Measurements from ENCODE around the gene PITX2.

DNA sequence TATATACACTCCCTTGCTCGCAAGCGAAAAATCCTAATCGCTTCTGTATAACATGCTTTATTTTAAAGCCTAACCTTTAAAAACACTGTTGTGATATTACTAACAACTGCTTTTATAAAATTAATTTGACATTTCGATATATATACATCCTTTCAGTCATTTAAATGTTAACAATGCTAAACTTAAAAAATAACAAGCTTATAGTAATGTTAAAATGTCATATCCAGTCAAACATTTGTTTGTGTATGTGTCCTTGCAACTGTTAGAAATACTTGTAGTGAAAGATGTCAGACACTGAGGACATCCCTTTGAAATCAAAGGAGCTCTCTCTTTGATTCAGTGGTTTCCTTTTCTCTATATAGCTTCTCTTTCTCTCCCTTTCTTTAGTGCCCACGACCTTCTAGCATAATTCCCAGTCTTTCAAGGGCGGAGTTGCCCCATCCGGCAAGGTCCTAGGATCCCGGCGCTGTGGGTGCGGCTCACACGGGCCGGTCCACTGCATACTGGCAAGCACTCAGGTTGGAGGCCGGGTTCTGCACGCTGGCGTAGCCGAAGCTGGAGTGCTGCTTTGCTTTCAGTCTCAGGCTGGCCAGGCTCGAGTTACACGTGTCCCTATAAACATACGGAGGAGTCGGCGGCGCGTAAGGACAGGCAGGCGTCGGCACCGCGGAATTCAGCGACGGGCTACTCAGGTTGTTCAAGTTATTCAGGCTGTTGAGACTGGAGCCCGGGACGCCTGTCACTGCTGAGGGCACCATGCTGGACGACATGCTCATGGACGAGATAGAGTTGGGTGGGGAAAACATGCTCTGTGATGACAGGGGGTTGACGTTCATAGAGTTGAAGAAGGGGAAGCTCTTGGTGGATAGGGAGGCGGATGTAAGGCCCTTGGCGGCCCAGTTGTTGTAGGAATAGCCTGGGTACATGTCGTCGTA is 5.0 kb downstream of the PITX2 start:
- no peak for TF ChIP-seq CTCF (conservative IDR thresholded peaks at IDR 0.05; ENCODE audit: low read depth in 2 of 2)
- no peak for TF ChIP-seq REST (IDR thresholded peaks at IDR 0.05; ENCODE audit: unreplicated experiment)
- TF ChIP-seq EZH2 (IDR thresholded peaks at IDR 0.05; ENCODE audit: low read depth, unreplicated experiment) = peak; percentile 93
- no peak for TF ChIP-seq POLR2AphosphoS5 (IDR thresholded peaks at IDR 0.05; ENCODE audit: low read depth)
- TF ChIP-seq JUNB (IDR thresholded peaks at IDR 0.05; ENCODE audit: unreplicated experiment) = no peak
- TF ChIP-seq EZH2phosphoT487 (IDR thresholded peaks at IDR 0.05; ENCODE audit: unreplicated experiment) = peak; percentile 88
- TF ChIP-seq, protein P1, sequence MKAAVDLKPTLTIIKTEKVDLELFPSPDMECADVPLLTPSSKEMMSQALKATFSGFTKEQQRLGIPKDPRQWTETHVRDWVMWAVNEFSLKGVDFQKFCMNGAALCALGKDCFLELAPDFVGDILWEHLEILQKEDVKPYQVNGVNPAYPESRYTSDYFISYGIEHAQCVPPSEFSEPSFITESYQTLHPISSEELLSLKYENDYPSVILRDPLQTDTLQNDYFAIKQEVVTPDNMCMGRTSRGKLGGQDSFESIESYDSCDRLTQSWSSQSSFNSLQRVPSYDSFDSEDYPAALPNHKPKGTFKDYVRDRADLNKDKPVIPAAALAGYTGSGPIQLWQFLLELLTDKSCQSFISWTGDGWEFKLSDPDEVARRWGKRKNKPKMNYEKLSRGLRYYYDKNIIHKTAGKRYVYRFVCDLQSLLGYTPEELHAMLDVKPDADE (IDR thresholded peaks at IDR 0.05) = no peak
- TF ChIP-seq NANOG (IDR thresholded peaks at IDR 0.05; ENCODE audit: borderline replicate concordance) = no peak
- TF ChIP-seq CREB1 (CRISPR knock-in tag; IDR thresholded peaks at IDR 0.05; ENCODE audit: low read depth) = no peak
- TF ChIP-seq ZNF462 (CRISPR knock-in tag; IDR thresholded peaks at IDR 0.05) = no peak
- TF ChIP-seq ZNF331 (CRISPR knock-in tag; IDR thresholded peaks at IDR 0.05; ENCODE audit: low read depth) = no peak
- TF ChIP-seq ZNF114 (CRISPR knock-in tag; IDR thresholded peaks at IDR 0.05) = no peak
- TF ChIP-seq STAT1 (IDR thresholded peaks at IDR 0.05; ENCODE audit: unreplicated experiment) = no peak
